HG02852 (cell line): ENCODE results near the gene USP10.

Experiments
- ATAC-seq: cut with Tn5 transposase; IDR thresholded peaks from one replicate; pipeline ENCODE4 v1.9.1; 2021; ENCODE audit warnings: mild to moderate bottlenecking, moderate library complexity; ENCODE audit not compliant: unreplicated experiment

Gene USP10

GRCh38 chr16:84768061-84768807 lies 68.4 kb downstream of the USP10 start:
- ATAC-seq, result no peak

- no peak for ATAC-seq
Observed at GRCh38 chr16:84768808-84769197, 69.0 kb downstream of the USP10 start.

GRCh38 chr16:84769416-84769815 lies 69.6 kb downstream of the USP10 start:
- ATAC-seq, result no peak

- ATAC-seq, result no peak
Observed at GRCh38 chr16:84773312-84773711, 73.5 kb downstream of the USP10 start.

GRCh38 chr16:84774810-84775209 lies 75.0 kb downstream of the USP10 start:
- ATAC-seq, result no peak

- no peak for ATAC-seq
Observed at GRCh38 chr16:84775262-84775810, 75.5 kb downstream of the USP10 start.

GRCh38 chr16:84777435-84777834 lies 77.6 kb downstream of the USP10 start:
- no peak for ATAC-seq

- ATAC-seq, result no peak
Observed at GRCh38 chr16:84778720-84779119, 78.9 kb downstream of the USP10 start.

- no peak for ATAC-seq
Observed at GRCh38 chr16:84780063-84780462, 80.3 kb downstream of the USP10 start.

- no peak for ATAC-seq
Observed at GRCh38 chr16:84780544-84781376, 81.0 kb downstream of the USP10 start.

- no peak for ATAC-seq
Observed at GRCh38 chr16:84782846-84783245, 83.0 kb downstream of the USP10 start.

- ATAC-seq, result no peak
Observed at GRCh38 chr16:84785843-84786581, 86.2 kb downstream of the USP10 start.

- no peak for ATAC-seq
Observed at GRCh38 chr16:84786605-84787262, 86.9 kb downstream of the USP10 start.

- no peak for ATAC-seq
Observed at GRCh38 chr16:84787263-84787622, 87.4 kb downstream of the USP10 start.

- no peak for ATAC-seq
Observed at GRCh38 chr16:84788920-84789391, 89.2 kb downstream of the USP10 start.

- ATAC-seq, result no peak
Observed at GRCh38 chr16:84789431-84789830, 89.6 kb downstream of the USP10 start.

- no peak for ATAC-seq
Observed at GRCh38 chr16:84790301-84790700, 90.5 kb downstream of the USP10 start.

- ATAC-seq, result no peak
Observed at GRCh38 chr16:84791088-84791487, 91.3 kb downstream of the USP10 start.

GRCh38 chr16:84791501-84791900 lies 91.7 kb downstream of the USP10 start:
- no peak for ATAC-seq

- ATAC-seq, result no peak
Observed at GRCh38 chr16:84794186-84794585, 94.4 kb downstream of the USP10 start.

- no peak for ATAC-seq
Observed at GRCh38 chr16:84794626-84795025, 94.8 kb downstream of the USP10 start.
